Heart left ventricle (tissue), 13 donors: Measurements from ENCODE around the gene RABGGTA.

Source experiments
- CTCF ChIP-seq, 12 donors: fragments of 200-600 bp; sonication (generic) in 4 of 12; IDR thresholded peaks; one replicate each; pipeline versions ENCODE4 v1.5.0 to v1.8.0; 2018 to 2022; ENCODE audit warnings: antibody characterized with exemption in 12 of 12, mild to moderate bottlenecking in 5 of 12
- POLR2A ChIP-seq, 2 donors: fragments of 450-650 bp; IDR thresholded peaks; one replicate each; pipeline ENCODE4 v1.6.1; 2017; ENCODE audit warnings: antibody characterized with exemption in 2 of 2, mild to moderate bottlenecking in 2 of 2, moderate library complexity in 2 of 2
- donor health status: ischemic (EF 13 %, LVEDD 7.1; RV severe dilation, severe dysfunction).
- donor health status: DM: no; HTN: yes; CAD: no.
- donor health status: DM: no; HTN: no; CAD: no.
- donor health status: ischemic (EF 25% LVEDD 6.9; RV normal size, moderate dysfunction).
- donor health status: ischemic (EF 25% LVEDD 5.7; RV mildly dilated, moderate dysfunction).
- donor health status: ischemic (EF 35%, LVEDD 5.7; RV mildly dilated, moderate dysfunction).
- donor health status: nonischemic (EF 11% LVEDD 7.7; RV severe dilation, severe dysfunction).
- donor health status: DM: yes; HTN: yes; CAD: no.
- donor health status: PGD.
- donor health status: ischemic (EF 29% LVEDD 5.4; RV normal size, mild dysfunction).
- donor health status: nonischemic (EF 23%, LVEDD 6.1; RV moderate dilation, normal function).

GRCh38 chr14:24281636-24282035, 10.2 kb upstream of the RABGGTA start:
- TF ChIP-seq POLR2A (IDR thresholded peaks at IDR 0.05) (no peak), CTCF (IDR thresholded peaks at IDR 0.05) (no peak)
